ENCODE data around the gene TMEM255A. TPM values are rescaled to one million over a fixed set of nuclear protein-coding genes. Genes with fewer than 3 reads are reported as not detected.

Gene TMEM255A
- total and polyA plus RNA-seq, 2 donors (not counting 1 experiment from before 2014, with no cell fraction given), result 0.06 to 0.25 TPM

GRCh38 chrX:120334603-120335002 is 23.3 kb upstream of the TMEM255A start:
- TF ChIP-seq EZH2 (IDR thresholded peaks at IDR 0.05; ENCODE audit: borderline replicate concordance, insufficient read depth, low read depth, low read length, poor library complexity, severe bottlenecking) (no peak), CTCF (IDR thresholded peaks at IDR 0.05) (no peak)
- Mint-ChIP-seq H3K4me1 (no peaks in the 10 kb centered on the region), H3K9me3 (ENCODE audit: insufficient read depth) (peaks cover 4% of the 10 kb centered on the region), H3K27ac (no peak overlapping the region), H3K27me3 (peaks cover 9% of the 10 kb centered on the region), H3K4me3 (no peak overlapping the region)
- no peak overlapping the region for H3K9ac ChIP-seq (ENCODE audit: low read length)
- no peaks in the 10 kb centered on the region for H3K27me3 ChIP-seq (replicated peaks in 1 of 4; ENCODE audit: control extremely low read depth in 1 of 4, control insufficient read depth in 3 of 4, insufficient read depth in 4 of 4, low read length in 3 of 4)
- H3K36me3 ChIP-seq (replicated peaks in 1 of 2; ENCODE audit: control extremely low read depth in 1 of 2, control insufficient read depth in 1 of 2, extremely low read depth in 1 of 2, insufficient read depth in 2 of 2, low read length in 1 of 2), result no peaks in the 10 kb centered on the region
- H4K20me1 ChIP-seq (ENCODE audit: control insufficient read depth, insufficient read depth, low read length, poor library complexity, severe bottlenecking), result no peaks in the 10 kb centered on the region
- no peak overlapping the region for H3K27ac ChIP-seq (ENCODE audit: low read length in 2 of 2)
- H3K4me1 ChIP-seq (ENCODE audit: control insufficient read depth in 2 of 2, insufficient read depth in 2 of 2, low read length in 2 of 2), result no peaks in the 10 kb centered on the region
- no peak overlapping the region for H3K4me2 ChIP-seq (replicated peaks; ENCODE audit: low read depth, low read length, poor library complexity, severe bottlenecking)
- H3K79me2 ChIP-seq (ENCODE audit: control insufficient read depth, insufficient read depth, low read length), result no peaks in the 10 kb centered on the region
- H2AFZ ChIP-seq (ENCODE audit: insufficient read depth, low read depth, low read length, poor library complexity, severe bottlenecking), result no peak overlapping the region
- ChIA-PET CTCF (no interaction called here), POLR2A (no interaction called here)
- ATAC-seq (ENCODE audit: low read depth) (no peak), DNase-seq (no peak)
- H3K4me3 ChIP-seq (ENCODE audit: control extremely low read depth in 1 of 5, extremely low read depth in 1 of 5, insufficient read depth in 1 of 5, low read depth in 2 of 5, low read length in 4 of 5), result no peak overlapping the region
- intact Hi-C loops (cut with micrococcal nuclease), result no loop called here
- H3K9me3 ChIP-seq (ENCODE audit: control extremely low read depth in 1 of 3, control insufficient read depth in 2 of 3, insufficient read depth in 1 of 3, low read length in 2 of 3), result peaks cover 0 to 7% (median 6%) of the 10 kb centered on the region in 3 donors
- no CpG with 5 or more reads among the region's 1 CpG for WGBS (ENCODE audit: insufficient coverage)

- H3K4me1 ChIP-seq (ENCODE audit: control insufficient read depth in 2 of 2, insufficient read depth in 2 of 2, low read length in 2 of 2), result no peaks in the 10 kb centered on the region
- ATAC-seq (ENCODE audit: low read depth) (no peak), DNase-seq (no peak)
- POLR2A ChIA-PET, result no interaction called here
- intact Hi-C loops (cut with micrococcal nuclease), result no loop called here
- H3K36me3 ChIP-seq (replicated peaks in 1 of 2; ENCODE audit: control extremely low read depth in 1 of 2, control insufficient read depth in 1 of 2, extremely low read depth in 1 of 2, insufficient read depth in 2 of 2, low read length in 1 of 2), result no peaks in the 10 kb centered on the region
- no peaks in the 10 kb centered on the region for H3K79me2 ChIP-seq (ENCODE audit: control insufficient read depth, insufficient read depth, low read length)
- Mint-ChIP-seq H3K27me3 (peaks cover 14% of the 10 kb centered on the region), H3K27ac (no peak overlapping the region), H3K9me3 (ENCODE audit: insufficient read depth) (peaks cover 4% of the 10 kb centered on the region), H3K4me1 (no peaks in the 10 kb centered on the region), H3K4me3 (no peak overlapping the region)
- CTCF ChIA-PET, result no interaction called here
- H3K9me3 ChIP-seq (ENCODE audit: control extremely low read depth in 1 of 3, control insufficient read depth in 2 of 3, insufficient read depth in 1 of 3, low read length in 2 of 3), result peaks cover 0 to 7% (median 6%) of the 10 kb centered on the region in 3 donors
- H3K4me3 ChIP-seq (ENCODE audit: control extremely low read depth in 1 of 5, extremely low read depth in 1 of 5, insufficient read depth in 1 of 5, low read depth in 2 of 5, low read length in 4 of 5), result no peak overlapping the region
- H3K27me3 ChIP-seq (replicated peaks in 1 of 4; ENCODE audit: control extremely low read depth in 1 of 4, control insufficient read depth in 3 of 4, insufficient read depth in 4 of 4, low read length in 3 of 4), result no peaks in the 10 kb centered on the region
- no peak overlapping the region for H3K4me2 ChIP-seq (replicated peaks; ENCODE audit: low read depth, low read length, poor library complexity, severe bottlenecking)
- WGBS (ENCODE audit: insufficient coverage), result no CpG with 5 or more reads among the region's 2 CpGs
- H2AFZ ChIP-seq (ENCODE audit: insufficient read depth, low read depth, low read length, poor library complexity, severe bottlenecking), result no peak overlapping the region
- no peak for TF ChIP-seq EZH2 (IDR thresholded peaks at IDR 0.05; ENCODE audit: borderline replicate concordance, insufficient read depth, low read depth, low read length, poor library complexity, severe bottlenecking)
- no peak for TF ChIP-seq CTCF (IDR thresholded peaks at IDR 0.05)
- H4K20me1 ChIP-seq (ENCODE audit: control insufficient read depth, insufficient read depth, low read length, poor library complexity, severe bottlenecking), result no peaks in the 10 kb centered on the region
- H3K27ac ChIP-seq (ENCODE audit: low read length in 2 of 2), result no peak overlapping the region
- H3K9ac ChIP-seq (ENCODE audit: low read length), result no peak overlapping the region
Measured at GRCh38 chrX:120334151-120334550, 22.9 kb upstream of the TMEM255A start.
